Measurements from ENCODE around the gene INPP5J.

GRCh38 chr22:31143038-31143437, 20.3 kb downstream of the INPP5J start:
- TF ChIP-seq POLR2A (IDR thresholded peaks at IDR 0.05; ENCODE audit: low read depth, low read length) (no peak), POLR2AphosphoS5 (IDR thresholded peaks at IDR 0.05; ENCODE audit: low read depth, low read length) (no peak), TAF1 (IDR thresholded peaks at IDR 0.05; ENCODE audit: low read depth, low read length) (no peak), SPI1 (IDR thresholded peaks at IDR 0.05; ENCODE audit: low read depth, low read length) (no peak), POU2F2 (IDR thresholded peaks at IDR 0.05; ENCODE audit: low read depth, low read length) (no peak)
